Neural progenitor cell (in vitro differentiated cells): ENCODE data around the gene LRRC28. TPM values are rescaled to one million over a fixed set of nuclear protein-coding genes. Genes with fewer than 3 reads are reported as not detected.

ENCODE experiments used
- DNase-seq: peaks from one replicate; pipeline ENCODE4 v3.0.0-alpha.2; 2016; ENCODE audit warnings: low spot score
- H2AFZ ChIP-seq: fragments of 200-600 bp; sonication (generic); replicated peaks from 2 replicates; pipeline ENCODE4 v1.6.1; 2016; ENCODE audit warnings: antibody characterized with exemption
- H3F3A ChIP-seq: fragments of 200-600 bp; sonication (generic); 2 replicates; pipeline ENCODE4 v1.6.1; 2016; ENCODE audit warnings: antibody characterized with exemption, low read depth
- H3K27ac ChIP-seq: fragments of 200-600 bp; sonication (generic); 2 replicates; pipeline ENCODE4 v1.5.1; 2016; ENCODE audit warnings: mild to moderate bottlenecking
- H3K27me3 ChIP-seq: fragments of 200-600 bp; sonication (generic); 2 replicates; pipeline ENCODE4 v1.6.1; 2016; ENCODE audit warnings: mild to moderate bottlenecking, moderate library complexity
- H3K36me3 ChIP-seq: fragments of 200-600 bp; sonication (generic); 2 replicates; pipeline ENCODE4 v1.5.1; 2016
- H3K4me1 ChIP-seq: fragments of 200-600 bp; sonication (generic); 2 replicates; pipeline ENCODE4 v1.6.1; 2016; ENCODE audit warnings: mixed run types
- H3K4me2 ChIP-seq: fragments of 200-600 bp; sonication (generic); 2 replicates; pipeline ENCODE4 v1.6.1; 2016
- H3K4me3 ChIP-seq: fragments of 200-600 bp; sonication (generic); 2 replicates; pipeline ENCODE4 v1.5.1; 2016
- H3K79me2 ChIP-seq: fragments of 200-600 bp; sonication (generic); 2 replicates; pipeline ENCODE4 v1.6.1; 2016; ENCODE audit warnings: low read depth
- H3K9ac ChIP-seq: fragments of 200-600 bp; sonication (generic); 2 replicates; pipeline ENCODE4 v1.6.1; 2016
- H3K9me3 ChIP-seq: fragments of 200-600 bp; sonication (generic); 2 replicates; pipeline ENCODE4 v1.5.1; 2016; ENCODE audit warnings: low read depth
- H4K20me1 ChIP-seq: fragments of 200-600 bp; sonication (generic); 2 replicates; pipeline ENCODE4 v1.6.1; 2016; ENCODE audit warnings: low read depth
- H3K27ac Mint-ChIP-seq: 3 replicates; pipeline ENCODE4 v1.8.0; 2021; ENCODE audit warnings: mixed read lengths
- H3K27me3 Mint-ChIP-seq: 2 replicates; pipeline ENCODE4 v1.8.0; 2022; ENCODE audit warnings: low read depth, mild to moderate bottlenecking, inconsistent platforms, moderate library complexity, mixed read lengths; ENCODE audit not compliant: insufficient read depth
- H3K36me3 Mint-ChIP-seq: 3 replicates; pipeline ENCODE4 v1.8.0; 2021; ENCODE audit warnings: mixed read lengths
- H3K4me1 Mint-ChIP-seq: 3 replicates; pipeline ENCODE4 v1.8.0; 2021; ENCODE audit warnings: mixed read lengths
- H3K4me3 Mint-ChIP-seq: 3 replicates; pipeline ENCODE4 v1.8.0; 2021; ENCODE audit warnings: mild to moderate bottlenecking, moderate library complexity, mixed read lengths
- H3K9me3 Mint-ChIP-seq: 3 replicates; pipeline ENCODE4 v1.8.0; 2020; ENCODE audit warnings: mixed read lengths
- EZH2 ChIP-seq: fragments of 200-600 bp; sonication (generic); IDR thresholded peaks from 2 replicates; pipeline ENCODE4 v1.6.1; 2017; ENCODE audit warnings: antibody characterized with exemption, mild to moderate bottlenecking, moderate library complexity
- EZH2phosphoT487 ChIP-seq: fragments of 200-600 bp; sonication (generic); IDR thresholded peaks from 2 replicates; pipeline ENCODE4 v1.6.1; 2017; ENCODE audit warnings: antibody characterized with exemption
- total RNA-seq: library from RNA; depleted of rRNA; stranded (reverse); fragments of >200 nt; gene quantifications from 2 replicates; pipeline ENCODE4 v1.2.3, GENCODE V29; 2015; ENCODE audit warnings: low replicate concordance
- TF ChIP-seq, protein P1 (sequence below): fragments of 200-600 bp; sonication (generic); IDR thresholded peaks from 2 replicates; pipeline ENCODE4 v1.5.1; 2017; ENCODE audit warnings: antibody characterized with exemption, mild to moderate bottlenecking

Gene LRRC28
- total RNA-seq, 1 donor from 2014 or later, result 34.5 TPM

DNA sequence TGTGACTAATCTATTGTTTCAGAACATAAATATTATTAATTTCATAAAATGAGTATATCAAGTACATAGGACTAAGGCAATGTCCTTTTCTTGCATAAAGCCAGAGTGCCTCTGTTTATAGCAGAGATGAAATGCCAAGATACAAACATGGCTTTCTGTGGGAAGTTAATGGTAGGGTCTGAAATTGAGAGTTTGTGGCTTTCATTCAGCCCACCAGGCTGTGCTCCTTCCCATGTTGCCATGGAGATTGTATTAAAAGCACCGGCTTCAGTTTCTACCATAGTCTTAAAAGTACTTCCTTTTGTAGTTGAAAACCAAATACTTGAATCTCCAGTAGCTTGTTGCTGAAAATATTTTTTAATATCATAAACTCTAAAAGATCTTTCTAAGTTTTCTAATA, 114.0 kb downstream of the LRRC28 start:
- no peak for DNase-seq
- Histone ChIP-seq H3K4me3 (no peak overlapping the region), H3K9ac (no peak overlapping the region), H3K4me1 (no peaks in the 10 kb centered on the region), H3K27ac (no peak overlapping the region), H3K79me2 (no peaks in the 10 kb centered on the region), H2AFZ (no peak overlapping the region), H3K9me3 (no peaks in the 10 kb centered on the region), H3K36me3 (peaks cover 5% of the 10 kb centered on the region), H4K20me1 (no peaks in the 10 kb centered on the region), H3K4me2 (no peak overlapping the region), H3K27me3 (no peaks in the 10 kb centered on the region), H3F3A (no peaks in the 10 kb centered on the region)
- Mint-ChIP-seq H3K4me1 (no peaks in the 10 kb centered on the region), H3K27ac (no peak overlapping the region), H3K36me3 (peaks cover 19% of the 10 kb centered on the region), H3K9me3 (peaks cover 23% of the 10 kb centered on the region), H3K4me3 (no peak overlapping the region), H3K27me3 (no peaks in the 10 kb centered on the region)
- TF ChIP-seq, protein P1, sequence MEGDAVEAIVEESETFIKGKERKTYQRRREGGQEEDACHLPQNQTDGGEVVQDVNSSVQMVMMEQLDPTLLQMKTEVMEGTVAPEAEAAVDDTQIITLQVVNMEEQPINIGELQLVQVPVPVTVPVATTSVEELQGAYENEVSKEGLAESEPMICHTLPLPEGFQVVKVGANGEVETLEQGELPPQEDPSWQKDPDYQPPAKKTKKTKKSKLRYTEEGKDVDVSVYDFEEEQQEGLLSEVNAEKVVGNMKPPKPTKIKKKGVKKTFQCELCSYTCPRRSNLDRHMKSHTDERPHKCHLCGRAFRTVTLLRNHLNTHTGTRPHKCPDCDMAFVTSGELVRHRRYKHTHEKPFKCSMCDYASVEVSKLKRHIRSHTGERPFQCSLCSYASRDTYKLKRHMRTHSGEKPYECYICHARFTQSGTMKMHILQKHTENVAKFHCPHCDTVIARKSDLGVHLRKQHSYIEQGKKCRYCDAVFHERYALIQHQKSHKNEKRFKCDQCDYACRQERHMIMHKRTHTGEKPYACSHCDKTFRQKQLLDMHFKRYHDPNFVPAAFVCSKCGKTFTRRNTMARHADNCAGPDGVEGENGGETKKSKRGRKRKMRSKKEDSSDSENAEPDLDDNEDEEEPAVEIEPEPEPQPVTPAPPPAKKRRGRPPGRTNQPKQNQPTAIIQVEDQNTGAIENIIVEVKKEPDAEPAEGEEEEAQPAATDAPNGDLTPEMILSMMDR, result no peak
- TF ChIP-seq EZH2 (no peak), EZH2phosphoT487 (no peak)

DNA sequence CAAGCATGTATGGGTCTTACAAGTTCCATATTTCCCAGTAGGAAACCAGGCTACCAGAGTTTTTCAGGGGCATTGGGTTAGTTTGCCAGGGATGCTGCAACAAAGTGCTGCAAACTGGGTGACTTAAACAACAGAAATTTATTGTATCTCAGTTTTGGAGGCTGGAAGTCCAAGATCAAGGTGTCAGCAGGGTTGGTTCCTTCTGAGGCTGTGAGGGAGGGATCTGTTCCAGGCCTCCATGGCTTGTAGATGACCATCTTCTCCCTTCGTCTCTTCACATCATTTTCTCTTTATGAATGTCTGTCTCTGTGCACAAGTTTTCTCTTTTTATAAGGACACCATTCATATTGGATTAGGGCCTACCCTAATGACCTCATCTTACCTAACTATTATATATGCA, 114.7 kb downstream of the LRRC28 start:
- Histone ChIP-seq H3K4me3 (no peak overlapping the region), H3K4me1 (no peaks in the 10 kb centered on the region), H3K79me2 (no peaks in the 10 kb centered on the region), H3K9me3 (no peaks in the 10 kb centered on the region), H3K36me3 (peaks cover 5% of the 10 kb centered on the region), H3K9ac (no peak overlapping the region), H3K27ac (no peak overlapping the region), H3K27me3 (no peaks in the 10 kb centered on the region), H3F3A (no peaks in the 10 kb centered on the region), H3K4me2 (no peak overlapping the region), H2AFZ (no peak overlapping the region), H4K20me1 (no peaks in the 10 kb centered on the region)
- peaks cover 23% of the 10 kb centered on the region for H3K9me3 Mint-ChIP-seq
- H3K4me3 Mint-ChIP-seq, result no peak overlapping the region
- DNase-seq, result no peak
- no peaks in the 10 kb centered on the region for H3K4me1 Mint-ChIP-seq
- H3K36me3 Mint-ChIP-seq, result peaks cover 19% of the 10 kb centered on the region
- no peak overlapping the region for H3K27ac Mint-ChIP-seq
- TF ChIP-seq, protein P1, result no peak
- no peak for TF ChIP-seq EZH2phosphoT487
- no peak for TF ChIP-seq EZH2
- no peaks in the 10 kb centered on the region for H3K27me3 Mint-ChIP-seq

DNA sequence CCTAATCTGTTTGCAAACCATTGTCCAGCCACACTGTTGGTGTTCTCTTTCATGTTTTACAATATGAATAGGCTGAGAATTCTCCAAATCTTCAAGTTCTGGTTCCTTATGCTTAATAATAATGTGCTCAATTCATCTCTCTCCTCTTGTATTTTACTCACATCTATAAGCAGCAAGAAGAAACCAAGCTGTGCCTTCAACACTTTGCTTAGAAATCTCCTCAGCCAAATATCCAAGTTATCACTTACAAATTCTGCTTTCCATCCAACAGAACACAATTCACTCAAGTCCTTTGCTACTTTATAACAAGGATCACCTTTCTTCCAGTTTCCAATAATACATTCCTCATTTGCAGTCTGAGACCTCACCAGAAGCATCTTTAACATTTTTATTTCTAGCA, 117.5 kb downstream of the LRRC28 start:
- H3K36me3 Mint-ChIP-seq, result peaks cover 19% of the 10 kb centered on the region
- H3K9me3 Mint-ChIP-seq, result peaks cover 23% of the 10 kb centered on the region
- no peak overlapping the region for H3K4me3 ChIP-seq
- H3K4me1 ChIP-seq, result no peaks in the 10 kb centered on the region
- DNase-seq, result no peak
- no peak overlapping the region for H3K4me3 Mint-ChIP-seq
- H3K36me3 ChIP-seq, result peaks cover 5% of the 10 kb centered on the region
- no peaks in the 10 kb centered on the region for H3K4me1 Mint-ChIP-seq
- H3K27ac ChIP-seq, result no peak overlapping the region
- H3K9ac ChIP-seq, result no peak overlapping the region
- no peaks in the 10 kb centered on the region for H3K27me3 Mint-ChIP-seq
- TF ChIP-seq EZH2 (no peak), EZH2phosphoT487 (no peak)
- TF ChIP-seq, protein P1, result no peak
- H3K4me2 ChIP-seq, result no peak overlapping the region
- no peaks in the 10 kb centered on the region for H3K79me2 ChIP-seq
- no peaks in the 10 kb centered on the region for H3F3A ChIP-seq
- no peaks in the 10 kb centered on the region for H4K20me1 ChIP-seq
- H3K9me3 ChIP-seq, result no peaks in the 10 kb centered on the region
- no peak overlapping the region for H2AFZ ChIP-seq
- no peaks in the 10 kb centered on the region for H3K27me3 ChIP-seq
- H3K27ac Mint-ChIP-seq, result no peak overlapping the region

DNA sequence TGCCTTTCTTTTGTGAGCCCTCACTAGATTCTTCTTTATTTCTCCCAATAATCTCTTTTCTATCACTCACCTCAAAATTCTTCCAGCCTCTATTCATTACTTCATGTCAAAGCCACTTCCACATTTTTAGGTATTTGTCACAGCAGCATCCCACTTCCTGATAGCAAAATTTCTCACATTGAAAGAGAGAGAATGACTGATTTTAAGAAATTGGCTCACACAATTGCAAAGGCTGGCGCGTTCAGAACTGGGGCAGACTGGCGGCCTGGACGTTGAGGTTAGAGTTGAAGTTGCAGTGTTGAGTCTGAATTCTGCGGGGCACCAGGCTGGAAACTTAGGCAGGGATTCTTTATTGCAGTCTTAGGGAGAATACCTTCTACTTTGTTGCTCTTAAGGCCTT, 117.9 kb downstream of the LRRC28 start:
- Histone ChIP-seq H3K4me3 (no peak overlapping the region), H3K4me2 (no peak overlapping the region), H2AFZ (no peak overlapping the region), H3K27me3 (no peaks in the 10 kb centered on the region), H3K79me2 (no peaks in the 10 kb centered on the region), H3K27ac (no peak overlapping the region), H4K20me1 (no peaks in the 10 kb centered on the region), H3F3A (no peaks in the 10 kb centered on the region), H3K36me3 (peaks cover 5% of the 10 kb centered on the region), H3K9me3 (no peaks in the 10 kb centered on the region), H3K4me1 (no peaks in the 10 kb centered on the region), H3K9ac (no peak overlapping the region)
- H3K36me3 Mint-ChIP-seq, result peaks cover 19% of the 10 kb centered on the region
- no peaks in the 10 kb centered on the region for H3K4me1 Mint-ChIP-seq
- H3K4me3 Mint-ChIP-seq, result no peak overlapping the region
- H3K27me3 Mint-ChIP-seq, result no peaks in the 10 kb centered on the region
- H3K9me3 Mint-ChIP-seq, result peaks cover 23% of the 10 kb centered on the region
- TF ChIP-seq EZH2phosphoT487 (no peak), EZH2 (no peak)
- TF ChIP-seq, protein P1, result no peak
- no peak for DNase-seq
- no peak overlapping the region for H3K27ac Mint-ChIP-seq
